ENCODE results near the gene ZNF775. TPM values are rescaled to one million over a fixed set of nuclear protein-coding genes. Genes with fewer than 3 reads are reported as not detected.
A peak's percentile ranks its signal among the peaks of the same experiment; 100 is the strongest.

ZNF775 gene
- total RNA-seq, 1 donor from 2014 or later, result 4.5 TPM

DNA sequence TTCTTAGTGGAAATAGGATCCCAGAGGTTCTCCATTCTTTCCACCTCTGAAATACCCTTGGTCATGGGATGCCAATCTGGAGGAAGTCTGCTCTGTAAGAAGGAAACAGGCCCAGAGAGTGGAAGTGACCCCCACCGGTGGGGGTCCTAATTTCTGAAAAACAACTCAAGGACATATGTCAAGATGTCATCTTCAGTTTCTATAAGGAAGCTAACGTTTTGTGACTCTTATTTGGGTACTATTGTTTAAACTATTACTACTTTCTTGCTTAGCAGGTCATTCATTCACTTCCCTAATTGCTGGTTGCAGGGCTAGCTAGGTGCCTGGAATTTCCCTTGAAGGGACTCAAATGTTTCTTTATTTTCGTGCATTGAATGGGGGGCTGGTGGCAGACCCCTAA lies 1.9 kb upstream of the ZNF775 start:
- Histone ChIP-seq H3K27ac (peak overlapping the region; percentile 91), H3K27me3 (ENCODE audit: low read depth) (no peaks in the 10 kb centered on the region), H3K9me3 (no peaks in the 10 kb centered on the region), H3K4me1 (peaks cover 39% of the 10 kb centered on the region), H3K4me3 (no peak overlapping the region), H3K36me3 (peaks cover 25% of the 10 kb centered on the region)
- no peak for ATAC-seq
- no peak for DNase-seq
- intact Hi-C loops (cut with DNase I), result no loop called here
- TF ChIP-seq, protein P1, sequence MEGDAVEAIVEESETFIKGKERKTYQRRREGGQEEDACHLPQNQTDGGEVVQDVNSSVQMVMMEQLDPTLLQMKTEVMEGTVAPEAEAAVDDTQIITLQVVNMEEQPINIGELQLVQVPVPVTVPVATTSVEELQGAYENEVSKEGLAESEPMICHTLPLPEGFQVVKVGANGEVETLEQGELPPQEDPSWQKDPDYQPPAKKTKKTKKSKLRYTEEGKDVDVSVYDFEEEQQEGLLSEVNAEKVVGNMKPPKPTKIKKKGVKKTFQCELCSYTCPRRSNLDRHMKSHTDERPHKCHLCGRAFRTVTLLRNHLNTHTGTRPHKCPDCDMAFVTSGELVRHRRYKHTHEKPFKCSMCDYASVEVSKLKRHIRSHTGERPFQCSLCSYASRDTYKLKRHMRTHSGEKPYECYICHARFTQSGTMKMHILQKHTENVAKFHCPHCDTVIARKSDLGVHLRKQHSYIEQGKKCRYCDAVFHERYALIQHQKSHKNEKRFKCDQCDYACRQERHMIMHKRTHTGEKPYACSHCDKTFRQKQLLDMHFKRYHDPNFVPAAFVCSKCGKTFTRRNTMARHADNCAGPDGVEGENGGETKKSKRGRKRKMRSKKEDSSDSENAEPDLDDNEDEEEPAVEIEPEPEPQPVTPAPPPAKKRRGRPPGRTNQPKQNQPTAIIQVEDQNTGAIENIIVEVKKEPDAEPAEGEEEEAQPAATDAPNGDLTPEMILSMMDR (IDR thresholded peaks at IDR 0.05), result no peak

DNA sequence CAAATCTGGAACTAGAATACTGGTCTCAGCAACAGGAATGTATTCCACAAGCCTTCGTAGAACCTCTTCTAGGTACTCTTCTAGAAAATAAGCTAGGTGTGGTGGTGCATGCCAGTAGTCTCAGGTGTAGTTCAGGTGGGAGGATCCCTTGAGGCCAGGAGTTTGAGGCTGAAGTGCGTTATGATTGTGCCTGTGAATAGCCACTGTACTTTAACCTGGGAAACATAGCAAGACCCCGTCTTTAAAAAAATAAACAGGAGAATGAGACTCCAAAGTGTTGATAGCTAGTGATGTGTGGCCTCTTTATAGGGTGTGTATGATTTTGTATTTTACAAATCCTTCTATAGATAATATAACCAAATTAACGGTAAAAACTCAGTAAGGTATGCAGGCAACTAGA lies 1.5 kb upstream of the ZNF775 start:
- H3K9me3 ChIP-seq, result no peaks in the 10 kb centered on the region
- intact Hi-C loops (cut with DNase I), result no loop called here
- TF ChIP-seq, protein P1 (IDR thresholded peaks at IDR 0.05), result no peak
- peak overlapping the region; percentile 91 for H3K27ac ChIP-seq
- ATAC-seq (no peak), DNase-seq (no peak)
- H3K4me1 ChIP-seq, result peaks cover 39% of the 10 kb centered on the region
- H3K4me3 ChIP-seq, result no peak overlapping the region
- peaks cover 21% of the 10 kb centered on the region for H3K36me3 ChIP-seq
- no peaks in the 10 kb centered on the region for H3K27me3 ChIP-seq (ENCODE audit: low read depth)

DNA sequence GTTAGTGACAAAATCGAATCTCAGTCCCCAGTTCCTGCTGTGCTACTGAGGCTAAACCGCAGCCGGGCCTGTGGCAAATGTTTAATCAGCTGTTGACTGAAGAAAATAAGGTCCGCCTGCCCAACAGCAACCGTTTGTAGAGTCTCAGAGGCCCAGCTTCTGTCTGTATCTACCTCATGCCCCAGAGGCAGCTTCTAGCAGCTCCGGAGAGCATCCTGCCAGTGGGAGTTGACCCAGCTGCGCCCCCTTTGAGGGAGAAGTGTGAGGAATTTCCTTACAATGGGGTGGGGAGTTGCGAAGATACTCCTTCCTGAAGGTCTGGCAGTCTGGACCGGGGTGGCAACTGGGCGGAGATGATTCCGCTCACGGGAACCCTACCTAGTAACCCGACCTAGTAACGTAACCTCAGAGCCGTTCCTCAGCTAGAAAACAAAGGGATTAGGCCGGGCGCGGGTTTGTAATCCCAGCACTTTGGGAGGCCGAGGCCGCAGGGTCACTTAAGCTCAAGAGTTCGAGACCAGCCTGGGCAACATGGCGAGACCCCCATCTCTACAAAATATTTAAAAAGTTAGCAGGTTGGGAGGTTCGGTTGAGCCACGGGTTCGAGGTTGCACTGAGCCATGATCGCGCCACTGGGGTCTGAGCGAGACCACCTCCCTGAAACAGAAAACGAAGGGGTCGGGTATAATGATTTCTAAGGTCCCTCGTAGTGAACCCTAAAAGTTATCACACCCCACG lies 846 bp upstream of the ZNF775 start:
- TF ChIP-seq, protein P1 (IDR thresholded peaks at IDR 0.05), result peak; percentile 18
- intact Hi-C loops (cut with DNase I), result no loop called here
- H3K27me3 ChIP-seq (ENCODE audit: low read depth), result no peaks in the 10 kb centered on the region
- peak overlapping the region; percentile 91 for H3K27ac ChIP-seq
- no peak for DNase-seq
- H3K36me3 ChIP-seq, result peaks cover 14% of the 10 kb centered on the region
- peaks cover 34% of the 10 kb centered on the region for H3K4me1 ChIP-seq
- peak; percentile 34 to 49 for ATAC-seq
- H3K9me3 ChIP-seq, result no peaks in the 10 kb centered on the region
- H3K4me3 ChIP-seq, result peak overlapping the region; percentile 96

DNA sequence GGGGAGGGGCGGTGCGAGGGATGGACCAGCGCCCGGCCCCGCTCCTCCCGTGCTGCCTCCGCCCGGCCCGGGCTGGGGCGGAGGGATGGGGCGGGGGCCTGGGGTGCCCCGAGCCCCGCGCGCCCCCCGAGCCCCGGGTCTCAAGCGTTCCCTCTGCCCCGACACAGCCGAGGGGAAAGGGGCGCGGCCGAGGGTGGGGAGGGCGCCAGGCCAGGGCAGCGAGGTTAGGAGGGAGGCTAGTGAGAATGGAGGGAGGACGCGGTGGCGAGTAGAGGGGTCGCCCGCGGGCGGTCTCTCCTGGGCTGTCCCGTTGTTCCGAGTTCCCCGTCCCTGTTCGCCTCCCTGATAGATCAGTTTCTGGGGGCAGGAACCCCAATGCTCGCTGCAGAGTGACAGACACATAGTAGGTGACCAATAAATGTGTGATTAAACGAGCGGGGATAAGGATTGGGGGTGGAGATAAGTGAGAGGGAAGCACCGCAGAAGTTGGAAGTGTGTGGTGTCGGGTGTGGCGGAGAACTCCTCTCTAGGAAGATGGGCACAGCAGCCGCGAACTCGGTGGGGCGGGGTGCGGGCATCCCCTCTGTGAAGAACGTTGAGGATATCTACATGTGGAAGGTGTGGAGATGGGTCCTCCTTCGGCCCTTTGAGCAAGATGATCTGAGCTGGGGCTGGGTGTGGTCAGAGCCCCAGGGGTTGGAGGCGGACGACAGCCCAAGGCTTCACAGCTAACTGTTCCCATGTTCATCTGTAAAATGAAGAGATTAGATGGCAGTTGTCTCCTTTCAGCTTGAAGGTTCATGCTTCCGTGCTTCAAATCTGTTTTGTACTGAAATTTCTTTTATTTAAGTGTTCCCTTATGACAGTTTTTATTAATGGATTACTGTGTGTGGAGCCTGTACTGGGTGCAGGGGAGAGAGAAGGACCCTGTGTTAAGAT lies 580 bp downstream of the ZNF775 start:
- Histone ChIP-seq H3K36me3 (peaks cover under 1% of the 10 kb centered on the region), H3K27ac (peak overlapping the region; percentile 91), H3K4me1 (peaks cover 28% of the 10 kb centered on the region), H3K9me3 (no peaks in the 10 kb centered on the region), H3K27me3 (ENCODE audit: low read depth) (no peaks in the 10 kb centered on the region), H3K4me3 (peak overlapping the region; percentile 96)
- intact Hi-C loops (cut with DNase I), result no loop called here
- ATAC-seq, result peak in 1 of 2 donors; percentile 1
- TF ChIP-seq, protein P1 (IDR thresholded peaks at IDR 0.05), result no peak
- DNase-seq, result no peak

DNA sequence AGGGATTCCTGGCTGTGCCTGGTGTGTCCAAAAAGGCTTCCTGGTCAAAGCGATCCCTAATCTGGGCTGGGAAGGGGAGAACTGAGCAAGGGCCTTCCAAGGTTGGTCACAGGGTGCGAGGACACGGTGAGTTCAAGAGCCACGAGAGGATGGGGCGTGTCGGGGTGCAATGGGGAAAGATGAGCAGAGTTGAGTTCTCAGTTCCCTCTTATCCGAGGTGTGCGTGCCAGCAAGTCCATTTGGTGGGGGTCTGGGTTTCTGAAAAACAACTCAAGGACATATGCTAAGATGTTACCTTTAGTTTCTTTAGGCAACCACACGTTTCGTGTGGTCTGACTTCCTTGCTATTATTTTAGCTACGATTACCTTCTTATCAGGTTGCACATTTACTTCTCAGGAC lies 1.3 kb downstream of the ZNF775 start:
- intact Hi-C loops (cut with DNase I), result no loop called here
- Histone ChIP-seq H3K9me3 (no peaks in the 10 kb centered on the region), H3K27ac (no peak overlapping the region), H3K4me1 (peaks cover 26% of the 10 kb centered on the region), H3K36me3 (no peaks in the 10 kb centered on the region), H3K4me3 (no peak overlapping the region), H3K27me3 (ENCODE audit: low read depth) (no peaks in the 10 kb centered on the region)
- DNase-seq (no peak), ATAC-seq (no peak)
- TF ChIP-seq, protein P1 (IDR thresholded peaks at IDR 0.05), result no peak
